HepG2 (cell line): ENCODE results near the gene ASH1L. TPM values are rescaled to one million over a fixed set of nuclear protein-coding genes. Genes with fewer than 3 reads are reported as not detected.
A peak's percentile ranks its signal among the peaks of the same experiment; 100 is the strongest.

Experiments
- DMAP1 ChIP-seq: IDR thresholded peaks from 2 replicates; pipeline ENCODE4 v1.6.1; 2016
- ERF ChIP-seq: IDR thresholded peaks from 2 replicates; pipeline ENCODE4 v1.6.1; 2018; ENCODE audit warnings: missing biosample characterization, missing genetic modification reagents
- KLF15 ChIP-seq: sonication (generic); formaldehyde crosslinking; IDR thresholded peaks from 2 replicates; pipeline ENCODE4 v1.8.1; 2023; ENCODE audit warnings: borderline replicate concordance, mild to moderate bottlenecking, inconsistent platforms, missing genetic modification reagents, mixed read lengths
- NFE2 ChIP-seq: sonication (generic); formaldehyde crosslinking; IDR thresholded peaks from 2 replicates; pipeline ENCODE4 v1.4.0; 2020; ENCODE audit warnings: missing genetic modification reagents
- NR2F6 ChIP-seq, 2 experiments: IDR thresholded peaks; 2 replicates each; pipeline ENCODE4 v1.6.1; 2016; ENCODE audit warnings: antibody characterized with exemption in 1 of 2, mild to moderate bottlenecking in 1 of 2
- NRL ChIP-seq: sonication (generic); formaldehyde crosslinking; IDR thresholded peaks from 2 replicates; pipeline ENCODE4 v1.5.0; 2020; ENCODE audit warnings: missing genetic modification reagents, mild to moderate bottlenecking, moderate library complexity, borderline replicate concordance
- PHF20 ChIP-seq: sonication (generic); formaldehyde crosslinking; IDR thresholded peaks from 2 replicates; pipeline ENCODE4 v1.5.0; 2020; ENCODE audit warnings: mild to moderate bottlenecking, missing genetic modification reagents
- PRMT3 ChIP-seq: sonication (generic); formaldehyde crosslinking; IDR thresholded peaks from 2 replicates; pipeline ENCODE4 v1.8.1; 2022; ENCODE audit warnings: low read depth, mild to moderate bottlenecking, moderate library complexity, missing genetic modification reagents, borderline replicate concordance
- RXRA ChIP-seq: sonication (generic); formaldehyde crosslinking; IDR thresholded peaks from 2 replicates; pipeline ENCODE4 v1.5.1; 2020; ENCODE audit warnings: missing genetic modification reagents
- SCMH1 ChIP-seq: sonication (generic); formaldehyde crosslinking; IDR thresholded peaks from 2 replicates; pipeline ENCODE4 v1.9.0; 2021; ENCODE audit warnings: missing genetic modification reagents, mild to moderate bottlenecking, borderline replicate concordance
- SP4 ChIP-seq: sonication (generic); formaldehyde crosslinking; IDR thresholded peaks from 2 replicates; pipeline ENCODE4 v1.8.1; 2023; ENCODE audit warnings: mild to moderate bottlenecking, missing genetic modification reagents
- TP53 ChIP-seq: sonication (generic); formaldehyde crosslinking; conservative IDR thresholded peaks from 2 replicates; pipeline ENCODE4 v1.4.0; 2020; ENCODE audit warnings: missing genetic modification reagents
- UBTF ChIP-seq: sonication (generic); formaldehyde crosslinking; IDR thresholded peaks from 2 replicates; pipeline ENCODE4 v1.4.0; 2020; ENCODE audit warnings: mild to moderate bottlenecking, missing genetic modification reagents
- YEATS4 ChIP-seq: sonication (generic); formaldehyde crosslinking; IDR thresholded peaks from 2 replicates; pipeline ENCODE4 v1.4.0; 2020; ENCODE audit warnings: missing genetic modification reagents, borderline replicate concordance
- ZKSCAN1 ChIP-seq: fragments of 150-350 bp; IDR thresholded peaks from 2 replicates; pipeline ENCODE4 v1.6.1; 2014; ENCODE audit warnings: low read length
- ZNF280B ChIP-seq: sonication (generic); formaldehyde crosslinking; IDR thresholded peaks from 2 replicates; pipeline ENCODE4 v1.5.0; 2020; ENCODE audit warnings: missing genetic modification reagents, mild to moderate bottlenecking, borderline replicate concordance
- ZNF326 ChIP-seq: sonication (generic); formaldehyde crosslinking; IDR thresholded peaks from 2 replicates; pipeline ENCODE4 v1.4.0; 2020; ENCODE audit warnings: missing genetic modification reagents, borderline replicate concordance
- ZNF333 ChIP-seq: sonication (generic); formaldehyde crosslinking; IDR thresholded peaks from 2 replicates; pipeline ENCODE4 v1.4.0; 2020; ENCODE audit warnings: mild to moderate bottlenecking, missing genetic modification reagents, borderline replicate concordance
- ZNF558 ChIP-seq: sonication (generic); formaldehyde crosslinking; IDR thresholded peaks from 2 replicates; pipeline ENCODE4 v1.9.0; 2022; ENCODE audit warnings: mild to moderate bottlenecking, missing genetic modification reagents, borderline replicate concordance
- ZNF607 ChIP-seq: sonication (generic); formaldehyde crosslinking; IDR thresholded peaks from 2 replicates; pipeline ENCODE4 v1.5.1; 2020; ENCODE audit warnings: missing genetic modification reagents, mild to moderate bottlenecking, borderline replicate concordance
- ZNF768 ChIP-seq: sonication (generic); formaldehyde crosslinking; IDR thresholded peaks from 2 replicates; pipeline ENCODE4 v1.4.0; 2020; ENCODE audit warnings: missing genetic modification reagents
- ZNF770 ChIP-seq: sonication (generic); formaldehyde crosslinking; IDR thresholded peaks from 2 replicates; pipeline ENCODE4 v1.5.0; 2020; ENCODE audit warnings: mild to moderate bottlenecking, missing genetic modification reagents
- ZNF816 ChIP-seq: sonication (generic); formaldehyde crosslinking; IDR thresholded peaks from 2 replicates; pipeline ENCODE4 v1.8.0; 2022; ENCODE audit warnings: missing genetic modification reagents, mild to moderate bottlenecking, borderline replicate concordance
- ZSCAN31 ChIP-seq: sonication (generic); formaldehyde crosslinking; IDR thresholded peaks from 2 replicates; pipeline ENCODE4 v1.5.0; 2020; ENCODE audit warnings: low read depth, mild to moderate bottlenecking, missing genetic modification reagents
- polyA plus RNA-seq, 8 experiments: library from polyadenylated mRNA; depleted of rRNA in 3 of 8; stranded (reverse) in 7 of 8; unstranded in 1 of 8; fragments of >200 nt; fragmentation: Illumina TruSeq in 4 of 8; extraction: Trizol in 4 of 8; gene quantifications; 2 replicates each; pipeline versions ENCODE4 v1.2.1 to v1.2.3, GENCODE V29; 2011 to 2016; ENCODE audit warnings: low read depth in 4 of 8, missing spikeins in 1 of 8, mixed read lengths in 1 of 8; ENCODE audit not compliant: insufficient read depth in 1 of 8
- total RNA-seq, 5 experiments: library from RNA; depleted of rRNA; stranded (reverse); fragments of >200 nt; fragmentation: Illumina TruSeq; extraction: Trizol; gene quantifications; 2 replicates each; pipeline ENCODE4 v1.2.3, GENCODE V29; 2016; ENCODE audit warnings: low read depth in 1 of 5

Gene ASH1L
- total and polyA plus RNA-seq, 2 of the 13 experiments (the other 11 are each of a cell fraction or from before 2014, with no cell fraction given), result 10.2 to 15.3 TPM

- TF ChIP-seq ZNF558 (CRISPR knock-in tag) (no peak), ZNF816 (no peak), PHF20 (CRISPR knock-in tag) (peak; percentile 40; the same call in 1 of the 2 replicates), KLF15 (no peak), NRL (CRISPR knock-in tag) (no peak), ZNF770 (CRISPR knock-in tag) (no peak), ZSCAN31 (CRISPR knock-in tag) (0 out of 2 replicates have a peak, but pooled peaks have one; percentile 9), ERF (CRISPR knock-in tag) (0 out of 2 replicates have a peak, but pooled peaks have one; percentile 23), NFE2 (CRISPR knock-in tag) (no peak), ZKSCAN1 (0 out of 2 replicates have a peak, but pooled peaks have one; percentile 19), SCMH1 (CRISPR knock-in tag) (no peak), PRMT3 (no peak), ZNF326 (CRISPR knock-in tag) (no peak), ZNF607 (CRISPR knock-in tag) (0 out of 2 replicates have a peak, but pooled peaks have one; percentile 19), ZNF280B (no peak), ZNF333 (CRISPR knock-in tag) (no peak), DMAP1 (CRISPR knock-in tag) (peak; percentile 51; the same call in 1 of the 2 replicates), NR2F6 (IDR thresholded peaks at IDR 0.05) (no peak), NR2F6 (CRISPR knock-in tag; IDR thresholded peaks at IDR 0.05) (no peak), UBTF (CRISPR knock-in tag) (no peak), RXRA (no peak), TP53 (CRISPR knock-in tag) (no peak), ZNF768 (CRISPR knock-in tag) (no peak), YEATS4 (CRISPR knock-in tag) (no peak), SP4 (CRISPR knock-in tag) (no peak)
Observed at GRCh38 chr1:155304558-155305063, 258.0 kb downstream of the ASH1L start (continued).
